H1 (cell line): ENCODE data around the gene EVA1C. TPM values are rescaled to one million over a fixed set of nuclear protein-coding genes. Genes with fewer than 3 reads are reported as not detected.
"Not testable (repeated sequence)": the region's sequence is repeated elsewhere in the genome, so short reads cannot be mapped to it uniquely, and the experiment has no call there.

Source experiments
- CTCF ChIA-PET: fragments of 300-600 bp; sonication (Branson Sonifier 250); formaldehyde crosslinking; loops from one replicate; lab custom pipeline; 2021; ENCODE audit not compliant: partially characterized antibody; lab: Charles Lee
- POLR2A ChIA-PET: fragments of 300-600 bp; sonication (Branson Sonifier 250); formaldehyde crosslinking; loops from one replicate; lab custom pipeline; 2021; ENCODE audit warnings: inconsistent platforms; ENCODE audit not compliant: partially characterized antibody; lab: Charles Lee
- DNase-seq, 2 experiments: peaks; one replicate each; pipeline versions ENCODE4 v3.0.0 to v3.0.0-alpha.2; 2010 to 2022; ENCODE audit warnings: low spot score in 2 of 2, low read depth in 1 of 2, mixed read lengths in 1 of 2
- FAIRE-seq: peaks from 2 replicates; lab custom pipeline; 2011; peaks lifted over from hg19 to GRCh38; lab: Jason Lieb, UNC
- H2AFZ ChIP-seq: 2 replicates; pipeline ENCODE4 v1.8.1; 2012; ENCODE audit warnings: low read length, inconsistent platforms
- H2AK5ac ChIP-seq: 2 replicates; pipeline ENCODE4 v1.6.1; 2013; ENCODE audit warnings: low read depth, low read length
- H2BK120ac ChIP-seq: replicated peaks from 2 replicates; pipeline ENCODE3; 2013; ENCODE audit warnings: low read depth, low read length, inconsistent platforms
- H2BK12ac ChIP-seq: 2 replicates; pipeline ENCODE4 v1.6.1; 2013; ENCODE audit warnings: low read depth, low read length
- H2BK15ac ChIP-seq: 2 replicates; pipeline ENCODE4 v1.6.1; 2013; ENCODE audit warnings: low read length
- H2BK20ac ChIP-seq: 2 replicates; pipeline ENCODE4 v1.6.1; 2013; ENCODE audit warnings: low read length
- H2BK5ac ChIP-seq: 2 replicates; pipeline ENCODE4 v1.6.1; 2013; ENCODE audit warnings: low read depth, low read length
- H3K14ac ChIP-seq: 2 replicates; pipeline ENCODE4 v1.6.1; 2013; ENCODE audit warnings: inconsistent platforms; ENCODE audit not compliant: insufficient read length
- H3K18ac ChIP-seq: 2 replicates; pipeline ENCODE4 v1.6.1; 2013; ENCODE audit warnings: low read length; ENCODE audit errors: extremely low read depth
- H3K23ac ChIP-seq: 2 replicates; pipeline ENCODE4 v1.6.1; 2013; ENCODE audit warnings: inconsistent platforms; ENCODE audit not compliant: insufficient read length
- H3K23me2 ChIP-seq: 2 replicates; pipeline ENCODE4 v1.6.1; 2013; ENCODE audit warnings: low read depth, low read length
- H3K27ac ChIP-seq: 2 replicates; pipeline ENCODE4 v1.6.1; 2011; ENCODE audit warnings: low read depth, low read length, inconsistent platforms
- H3K27me3 ChIP-seq, 4 experiments: replicated peaks in 1 of 4; 1 replicate in 1 of 4; 2 replicates in 3 of 4; pipeline versions ENCODE4 v1.6.1 to v1.8.1; 2011 to 2013; ENCODE audit warnings: low read length in 3 of 4, mild to moderate bottlenecking in 3 of 4, inconsistent platforms in 2 of 4, mixed read lengths in 2 of 4, moderate library complexity in 1 of 4; ENCODE audit not compliant: control insufficient read depth in 3 of 4, insufficient read depth in 3 of 4; ENCODE audit errors: extremely low read depth in 1 of 4
- H3K36me3 ChIP-seq, 4 experiments: 2 replicates each; pipeline versions ENCODE4 v1.6.1 to v1.8.1; 2011 to 2013; ENCODE audit warnings: mild to moderate bottlenecking in 4 of 4, low read length in 3 of 4, moderate library complexity in 2 of 4, control low read depth in 1 of 4, inconsistent platforms in 1 of 4; ENCODE audit not compliant: insufficient read depth in 4 of 4, control insufficient read depth in 2 of 4
- H3K4ac ChIP-seq: replicated peaks from 2 replicates; pipeline ENCODE3; 2013; ENCODE audit warnings: low read length, low read depth, mixed read lengths, inconsistent platforms; ENCODE audit not compliant: insufficient read length
- H3K4me1 ChIP-seq, 4 experiments: replicated peaks in 1 of 4; 1 replicate in 1 of 4; 2 replicates in 3 of 4; pipeline versions ENCODE4 v1.6.1 to v1.8.1; 2011 to 2013; ENCODE audit warnings: low read length in 3 of 4, inconsistent platforms in 2 of 4, mixed read lengths in 1 of 4; ENCODE audit not compliant: insufficient read depth in 4 of 4, control insufficient read depth in 3 of 4
- H3K4me2 ChIP-seq, 2 experiments: 2 replicates each; pipeline versions ENCODE4 v1.6.1 to v1.8.1; 2011 to 2013; ENCODE audit warnings: low read depth in 2 of 2, low read length in 2 of 2, control low read depth in 1 of 2, inconsistent platforms in 1 of 2, mild to moderate bottlenecking in 1 of 2; ENCODE audit not compliant: insufficient read depth in 1 of 2
- H3K4me3 ChIP-seq, 4 experiments: fragments of 200-600, 300-600 bp in 1 of 4; sonication (generic), shearing (Covaris generic), sonication (Bioruptor Twin) in 1 of 4; 2 replicates each; pipeline versions ENCODE4 v1.5.1 to v1.8.1; 2011 to 2016; ENCODE audit warnings: low read length in 4 of 4, low read depth in 3 of 4, control low read depth in 2 of 4, inconsistent platforms in 2 of 4, mild to moderate bottlenecking in 2 of 4, mixed read lengths in 1 of 4, moderate library complexity in 1 of 4; ENCODE audit not compliant: insufficient read depth in 2 of 4; ENCODE audit errors: extremely low read depth in 1 of 4
- H3K56ac ChIP-seq: replicated peaks from 2 replicates; pipeline ENCODE3; 2013; ENCODE audit warnings: low read depth, mild to moderate bottlenecking, mixed read lengths, low read length, inconsistent platforms; ENCODE audit not compliant: insufficient read length
- H3K79me1 ChIP-seq: 2 replicates; pipeline ENCODE4 v1.6.1; 2013; ENCODE audit warnings: low read depth, low read length, control low read depth
- H3K79me2 ChIP-seq, 2 experiments: 2 replicates each; pipeline versions ENCODE4 v1.6.1 to v1.8.1; 2012 to 2013; ENCODE audit warnings: low read length in 2 of 2, mild to moderate bottlenecking in 2 of 2, inconsistent platforms in 1 of 2; ENCODE audit not compliant: insufficient read depth in 2 of 2, control insufficient read depth in 1 of 2
- H3K9ac ChIP-seq, 4 experiments: replicated peaks in 1 of 4; 1 replicate in 1 of 4; 2 replicates in 3 of 4; pipeline versions ENCODE4 v1.6.1 to v1.8.1; 2011 to 2013; ENCODE audit warnings: low read depth in 3 of 4, low read length in 3 of 4, control low read depth in 2 of 4, mild to moderate bottlenecking in 2 of 4, moderate library complexity in 2 of 4, inconsistent platforms in 1 of 4; ENCODE audit errors: extremely low read depth in 1 of 4
- H3K9me3 ChIP-seq, 2 experiments: 2 replicates each; pipeline versions ENCODE4 v1.6.1 to v1.8.1; 2012 to 2013; ENCODE audit warnings: mild to moderate bottlenecking in 2 of 2, moderate library complexity in 2 of 2, control low read depth in 1 of 2, inconsistent platforms in 1 of 2, low read depth in 1 of 2, low read length in 1 of 2, mixed read lengths in 1 of 2; ENCODE audit not compliant: insufficient read depth in 2 of 2
- H4K20me1 ChIP-seq, 2 experiments: replicated peaks in 1 of 2; 2 replicates each; pipeline versions ENCODE3 to v1.8.1; 2011 to 2013; ENCODE audit warnings: inconsistent platforms in 2 of 2, low read length in 2 of 2, mild to moderate bottlenecking in 1 of 2; ENCODE audit not compliant: insufficient read depth in 2 of 2, control insufficient read depth in 1 of 2
- H4K5ac ChIP-seq: 2 replicates; pipeline ENCODE4 v1.6.1; 2013; ENCODE audit warnings: low read length, low read depth, mixed read lengths, inconsistent platforms; ENCODE audit not compliant: insufficient read length
- H4K8ac ChIP-seq: 2 replicates; pipeline ENCODE4 v1.8.0; 2013; ENCODE audit warnings: mild to moderate bottlenecking, moderate library complexity, low read length, inconsistent platforms; ENCODE audit not compliant: insufficient read depth; ENCODE audit errors: extremely low read depth
- H4K91ac ChIP-seq: replicated peaks from 2 replicates; pipeline ENCODE3; 2013; ENCODE audit warnings: low read length, mixed read lengths, inconsistent platforms; ENCODE audit not compliant: insufficient read length
- WGBS, 2 experiments: shearing (Covaris generic) in 1 of 2; methylation state at CpG; one replicate each; pipeline versions ENCODE4 v1.1.6 to v1.1.7; 2013 to 2015; ENCODE audit warnings: low lambda C conversion rate in 2 of 2, mixed read lengths in 2 of 2, inconsistent platforms in 1 of 2, low coverage in 1 of 2, missing lambda C conversion rate in 1 of 2; ENCODE audit not compliant: insufficient replicate concordance in 2 of 2, insufficient coverage in 1 of 2, insufficient read length in 1 of 2; ENCODE audit errors: extremely low coverage in 1 of 2, missing lambda C conversion rate in 1 of 2; 5-methylcytosine and 5-hydroxymethylcytosine counted together
- polyA plus RNA-seq, 7 experiments: library from polyadenylated mRNA; depleted of rRNA in 3 of 7; stranded (reverse) in 5 of 7; unstranded in 2 of 7; fragments of >200 nt in 5 of 7; fragments of 200-250 nt in 2 of 7; gene quantifications; 1 replicate in 5 of 7; 2 replicates in 1 of 7; 4 replicates in 1 of 7; pipeline versions ENCODE4 v1.2.1 to v1.2.3, GENCODE V29; 2011 to 2013; ENCODE audit warnings: missing spikeins in 2 of 7, mixed read lengths in 2 of 7
- total RNA-seq: library from RNA; stranded (reverse); fragmentation: NEBNext Ultra II Directional; extraction: Animal tissue kit (Norgen Biotek cat#: 25700); gene quantifications from 2 replicates; pipeline ENCODE4 v1.2.1, GENCODE V29; 2021

The EVA1C gene
- total and polyA plus RNA-seq, 2 of the 8 experiments (the other 6 are each of a cell fraction or from before 2014, with no cell fraction given): 2.6 to 3.6 TPM

DNA sequence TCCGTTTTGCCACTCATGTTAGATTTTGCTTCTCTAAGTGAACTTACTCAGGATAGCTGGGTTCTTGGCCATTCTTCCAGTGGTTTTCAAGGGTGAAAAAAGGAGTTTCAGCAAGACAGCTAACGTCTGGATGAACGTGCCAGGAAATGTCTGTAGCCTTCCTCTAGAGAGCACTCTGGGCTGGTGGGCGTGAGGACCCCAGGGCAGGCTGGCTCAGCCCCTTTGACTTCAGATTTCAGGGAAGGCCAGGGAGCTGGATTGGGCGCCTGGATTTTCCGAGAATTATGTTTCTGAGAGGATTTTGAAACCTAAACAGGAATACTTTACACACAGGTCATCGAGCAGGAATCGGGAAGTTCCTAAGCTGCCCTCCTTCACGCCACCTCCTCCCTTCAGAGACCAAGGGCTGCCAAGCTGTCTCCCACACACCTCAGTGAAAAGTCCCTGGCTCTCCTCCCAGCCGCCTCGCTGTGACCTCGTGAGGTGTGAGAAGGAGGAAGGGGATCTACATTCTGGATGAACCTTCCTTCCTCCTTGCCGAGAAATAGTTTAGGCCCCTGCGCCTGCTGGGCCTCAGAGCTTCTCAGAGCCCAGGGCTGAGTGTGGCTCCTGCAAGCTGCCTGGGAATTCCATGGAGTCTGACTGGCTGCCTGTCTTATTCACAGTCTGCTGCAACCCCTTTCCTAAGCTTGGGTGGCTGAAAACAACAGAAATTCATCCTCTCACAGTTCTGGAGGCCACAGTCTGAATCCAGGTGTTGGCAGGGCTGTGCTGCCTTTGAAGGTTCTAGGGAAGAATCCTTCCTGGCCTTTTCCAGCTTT is 38.6 kb downstream of the EVA1C start:
- H4K20me1 ChIP-seq, H4K91ac ChIP-seq, H3K79me1 ChIP-seq, H3K4me3 ChIP-seq, POLR2A ChIA-PET, H3K14ac ChIP-seq, H3K27me3 ChIP-seq, H2BK15ac ChIP-seq, H2BK12ac ChIP-seq, H3K18ac ChIP-seq, H2BK120ac ChIP-seq, DNase-seq, H2BK5ac ChIP-seq, H3K79me2 ChIP-seq, H3K9ac ChIP-seq, H3K9me3 ChIP-seq, CTCF ChIA-PET, H3K56ac ChIP-seq, H4K8ac ChIP-seq, H2AFZ ChIP-seq, H3K27ac ChIP-seq, H3K4me1 ChIP-seq, H2AK5ac ChIP-seq, H3K36me3 ChIP-seq, H2BK20ac ChIP-seq, H3K23ac ChIP-seq, H3K23me2 ChIP-seq, H4K5ac ChIP-seq, H3K4me2 ChIP-seq, H3K4ac ChIP-seq, FAIRE-seq: not testable (repeated sequence)
- 82% methylated on average over 12 of the region's 14 CpGs; no CpG with 5 or more reads in 1 of the 2 experiments for WGBS, 2 experiments

DNA sequence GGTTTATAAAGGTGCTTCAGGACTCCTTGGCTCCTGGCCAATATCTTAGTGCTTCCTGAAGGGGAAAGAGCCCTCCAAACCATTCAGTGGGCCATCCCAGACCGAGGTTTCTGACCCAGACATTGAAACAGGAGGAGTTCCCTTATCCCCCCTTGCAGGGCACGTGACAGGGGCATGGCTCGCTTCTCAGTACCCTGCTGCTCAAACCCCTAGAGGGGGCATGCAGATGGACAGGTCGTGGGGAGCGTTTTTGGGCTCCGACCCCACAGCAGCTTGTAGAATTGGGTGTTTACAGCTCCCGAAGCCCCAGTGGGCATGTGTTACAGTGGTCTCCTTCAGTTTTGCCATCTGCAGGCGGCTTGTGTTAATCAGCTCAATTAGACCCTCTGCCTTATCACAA is 39.7 kb downstream of the EVA1C start:
- H3K23me2 ChIP-seq, H3K36me3 ChIP-seq, H3K79me2 ChIP-seq, H3K14ac ChIP-seq, H3K4ac ChIP-seq, H4K5ac ChIP-seq, H4K8ac ChIP-seq, CTCF ChIA-PET, H3K56ac ChIP-seq, DNase-seq, H3K27ac ChIP-seq, H2BK5ac ChIP-seq, H3K4me1 ChIP-seq, FAIRE-seq, H3K79me1 ChIP-seq, H3K18ac ChIP-seq, POLR2A ChIA-PET, H2AK5ac ChIP-seq, H4K91ac ChIP-seq, H3K4me3 ChIP-seq, H4K20me1 ChIP-seq, H2BK20ac ChIP-seq, H3K9me3 ChIP-seq, H3K27me3 ChIP-seq, H3K9ac ChIP-seq, H2BK12ac ChIP-seq, H2BK15ac ChIP-seq, H2BK120ac ChIP-seq, H2AFZ ChIP-seq, H3K4me2 ChIP-seq, H3K23ac ChIP-seq: not testable (repeated sequence)
- 64% methylated on average over 8 of the region's 8 CpGs; no CpG with 5 or more reads in 1 of the 2 experiments for WGBS, 2 experiments
